ENCODE results near the gene SCN5A. TPM values are rescaled to one million over a fixed set of nuclear protein-coding genes. Genes with fewer than 3 reads are reported as not detected.

The SCN5A gene
- total and polyA plus RNA-seq, 2 experiments from 2014 or later, result 10.2 to 10.6 TPM

DNA sequence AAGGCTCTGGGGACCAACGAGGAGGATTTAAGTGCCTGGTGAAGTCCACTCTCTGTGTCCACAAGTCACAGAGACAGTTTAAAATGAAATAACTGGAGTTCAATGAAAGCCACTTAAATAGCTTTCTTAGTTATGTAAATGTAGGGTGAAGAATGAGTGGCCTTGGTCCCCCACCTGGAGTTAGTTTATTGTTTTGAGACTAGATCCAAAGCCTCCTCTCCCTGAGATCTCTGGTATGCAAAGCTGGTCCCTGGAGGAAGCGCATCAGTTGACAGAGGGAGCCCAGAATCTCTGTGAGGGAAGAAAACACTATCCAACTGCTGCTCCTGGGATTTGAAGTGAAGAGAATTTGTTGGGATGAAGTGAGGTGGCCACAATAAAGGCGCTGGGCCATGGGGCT, 112.8 kb downstream of the SCN5A start:
- Histone ChIP-seq H3F3A (replicated peaks; ENCODE audit: low read depth) (no peaks in the 10 kb centered on the region), H3K36me3 (ENCODE audit: insufficient read depth) (no peaks in the 10 kb centered on the region), H3K4me2 (peak overlapping the region; percentile 35), H3K79me2 (replicated peaks; ENCODE audit: insufficient read depth) (no peaks in the 10 kb centered on the region), H3K9me2 (ENCODE audit: insufficient read depth) (peaks cover 14% of the 10 kb centered on the region; the same call in 1 of the 2 replicates), H3K4me1 (ENCODE audit: insufficient read depth) (peaks cover 6% of the 10 kb centered on the region), H2AFZ (no peak overlapping the region), H4K20me1 (replicated peaks; ENCODE audit: insufficient read depth) (no peaks in the 10 kb centered on the region), H3K27me3 (ENCODE audit: insufficient read depth) (no peaks in the 10 kb centered on the region), H3K4me3 (no peak overlapping the region), H3K27ac (ENCODE audit: low read depth) (no peak overlapping the region)
- DNase-seq (ENCODE audit: low spot score) (peak; percentile 62), ATAC-seq (peak; percentile 81)
- H3K27ac Mint-ChIP-seq, result no peak overlapping the region
- H3K36me3 Mint-ChIP-seq (ENCODE audit: low read depth), result peaks cover 26% of the 10 kb centered on the region
- TF ChIP-seq EZH2phosphoT487 (IDR thresholded peaks at IDR 0.05; ENCODE audit: unreplicated experiment) (no peak), EZH2 (IDR thresholded peaks at IDR 0.05; ENCODE audit: low read depth, unreplicated experiment) (no peak), ZNF462 (CRISPR knock-in tag; IDR thresholded peaks at IDR 0.05) (peak; percentile 58; the same call in 1 of the 2 replicates), CREB1 (CRISPR knock-in tag; IDR thresholded peaks at IDR 0.05; ENCODE audit: low read depth) (no peak), ETS1 (IDR thresholded peaks at IDR 0.05) (no peak), NANOG (IDR thresholded peaks at IDR 0.05; ENCODE audit: borderline replicate concordance) (no peak), ZNF114 (CRISPR knock-in tag; IDR thresholded peaks at IDR 0.05) (no peak), ZNF331 (CRISPR knock-in tag; IDR thresholded peaks at IDR 0.05; ENCODE audit: low read depth) (no peak), POLR2AphosphoS5 (IDR thresholded peaks at IDR 0.05; ENCODE audit: low read depth) (no peak)
- H3K9me3 Mint-ChIP-seq, result peaks cover 16% of the 10 kb centered on the region
- peaks cover 21% of the 10 kb centered on the region for H3K4me1 Mint-ChIP-seq
- peaks cover 9% of the 10 kb centered on the region for H3K27me3 Mint-ChIP-seq (ENCODE audit: insufficient read depth, low read depth, poor library complexity)
- no peak overlapping the region for H3K4me3 Mint-ChIP-seq
